ENCODE data around the gene NFATC4.
"Not testable (repeated sequence)": the region's sequence is repeated elsewhere in the genome, so short reads cannot be mapped to it uniquely, and the experiment has no call there.

NFATC4 gene

DNA sequence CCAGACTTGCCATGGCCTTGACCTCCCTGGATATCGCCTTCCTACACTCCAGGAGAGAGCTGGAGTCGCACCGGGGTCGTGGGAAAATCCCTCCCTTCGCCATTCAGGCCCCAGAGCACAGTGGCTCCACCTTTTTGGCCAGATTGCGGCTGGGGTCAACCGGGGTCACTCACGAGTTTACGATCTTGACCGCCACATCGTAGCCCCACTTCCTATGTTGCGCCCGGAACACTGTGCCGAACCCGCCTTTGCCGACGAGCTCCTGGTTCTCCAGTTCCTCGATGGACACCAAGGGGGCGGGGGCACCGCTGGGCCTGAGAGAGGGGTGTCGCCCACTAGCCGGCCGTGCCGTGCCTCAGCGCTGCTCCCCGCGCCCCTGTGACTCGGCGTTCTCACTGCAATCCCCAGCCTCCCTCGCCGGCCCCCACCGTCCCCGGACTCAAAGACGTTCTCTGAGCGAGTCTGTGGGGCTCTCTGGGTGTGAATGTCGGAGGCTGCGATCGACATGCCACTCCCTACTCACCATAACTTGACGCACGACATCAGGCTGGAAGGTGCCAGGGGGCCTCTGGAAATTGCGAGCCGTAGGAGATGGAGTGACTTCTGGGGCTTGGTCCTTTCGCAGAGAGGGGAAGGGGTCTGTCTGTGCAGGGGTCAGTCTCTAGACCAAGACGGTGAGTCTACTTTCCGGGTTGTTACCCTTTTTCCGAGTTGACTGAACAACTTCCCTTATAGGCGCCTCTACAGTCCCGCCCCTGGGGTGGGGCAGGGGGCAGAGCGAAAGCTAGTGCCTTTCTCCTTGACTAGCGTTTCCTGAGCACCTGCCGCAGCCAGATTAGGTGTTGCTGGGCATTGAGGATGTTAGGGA, 28.5 kb upstream of the NFATC4 start, which contains the start of gene RIPK3:
TSS of gene RIPK3 (minus strand) at position 708 of the 868 bp plus-strand sequence. CDS start at position 543, 165 bp downstream.
- DNase-seq (ENCODE audit: low spot score): peak; percentile 22

DNA sequence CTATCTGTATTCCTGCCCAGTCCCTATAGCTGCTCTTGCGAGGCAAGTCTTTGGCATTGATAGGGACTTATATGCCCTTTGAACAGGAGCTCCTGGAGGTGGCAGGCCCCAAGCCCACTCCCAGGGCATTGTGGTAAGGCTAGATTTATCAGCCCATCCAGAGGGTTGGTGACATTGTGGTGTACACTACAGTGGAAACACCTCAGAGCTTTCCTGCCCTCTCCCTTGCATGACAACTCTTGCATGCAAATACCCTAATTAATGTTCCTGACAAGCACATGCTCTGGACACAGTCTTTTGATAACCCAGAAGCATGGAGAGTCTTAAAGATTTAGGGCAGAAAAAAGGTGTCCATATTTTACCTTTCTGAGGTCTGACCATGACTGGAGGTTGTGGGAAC, 27.4 kb upstream of the NFATC4 start:
- no peak for DNase-seq (ENCODE audit: low spot score)

DNA sequence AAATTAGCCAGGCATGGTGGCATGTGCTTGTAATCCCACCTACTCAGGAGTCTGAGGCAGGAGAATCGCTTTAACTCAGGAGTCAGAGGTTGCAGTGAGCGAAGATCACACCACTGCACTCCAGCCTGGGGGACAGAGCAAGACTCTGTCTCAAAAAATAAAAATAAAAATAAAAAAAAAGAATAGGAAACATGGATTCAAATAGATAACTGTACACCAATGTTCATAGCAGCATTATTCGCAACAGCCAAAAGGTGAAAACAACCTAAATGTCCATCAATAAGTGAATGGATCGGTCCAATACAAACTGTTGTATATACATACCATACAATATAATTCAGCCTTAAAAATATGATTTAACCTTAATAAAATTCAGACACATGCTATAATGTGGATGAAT, 25.1 kb upstream of the NFATC4 start:
- DNase-seq (ENCODE audit: low spot score): no peak

DNA sequence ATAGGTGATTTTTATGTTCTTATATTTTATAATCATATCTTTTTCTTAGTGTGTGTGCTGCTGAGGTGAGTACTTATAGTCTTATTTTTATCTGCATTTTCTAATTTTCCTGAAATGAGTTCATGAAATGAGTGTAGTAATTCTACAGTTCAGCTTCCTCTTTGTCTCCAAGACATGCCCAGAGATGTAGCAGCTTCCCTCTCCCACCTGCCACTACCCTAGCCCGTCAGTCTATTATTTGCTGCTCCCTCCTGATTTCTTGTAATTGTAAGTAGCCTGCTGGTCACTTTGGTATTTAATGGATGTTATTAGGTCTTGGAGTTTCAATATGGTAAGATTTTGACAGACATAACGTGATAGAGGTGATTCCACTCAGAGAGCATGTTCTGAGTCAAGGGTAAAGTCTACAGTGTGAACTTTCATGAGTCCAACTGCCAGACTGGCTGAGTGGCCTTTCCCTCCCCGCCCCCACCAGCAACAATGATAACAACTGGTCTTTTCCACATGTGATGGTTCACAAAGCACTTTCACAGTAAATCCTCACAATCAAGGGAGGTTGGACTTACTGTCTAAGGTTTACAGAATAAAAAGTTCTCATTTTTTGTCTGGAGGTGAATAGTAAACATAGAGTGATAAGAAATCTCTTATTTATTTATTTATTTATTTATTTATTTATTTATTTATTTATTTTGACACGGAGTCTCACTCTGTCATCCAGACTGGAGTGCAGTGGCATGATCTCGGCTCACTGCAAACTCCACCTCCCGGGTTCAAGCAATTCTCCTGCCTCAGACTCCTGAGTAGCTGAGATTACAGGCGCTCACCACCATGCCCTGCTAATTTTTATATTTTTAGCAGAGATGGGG, 24.0 kb upstream of the NFATC4 start:
- DNase-seq (ENCODE audit: low spot score): no peak

DNA sequence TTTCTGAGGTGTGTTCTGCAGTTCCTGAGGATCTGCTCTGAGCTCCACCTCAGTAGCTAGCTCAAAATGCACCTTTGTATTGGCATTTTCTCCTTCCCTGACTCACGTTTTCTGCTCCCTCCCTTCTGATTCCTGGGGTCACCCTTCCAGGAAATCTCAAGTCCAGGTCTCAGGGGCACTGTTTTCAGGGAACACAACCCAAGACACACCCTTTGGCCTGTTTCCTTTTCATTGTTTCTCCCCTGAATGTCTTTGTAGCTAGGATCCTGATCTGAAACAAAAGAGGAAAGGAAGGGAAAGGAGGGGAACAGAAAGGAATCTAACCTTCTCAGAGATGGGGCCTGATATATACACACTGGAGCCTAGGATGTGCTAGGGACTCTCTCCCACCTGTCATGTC, 20.9 kb upstream of the NFATC4 start:
- DNase-seq (ENCODE audit: low spot score): no peak

DNA sequence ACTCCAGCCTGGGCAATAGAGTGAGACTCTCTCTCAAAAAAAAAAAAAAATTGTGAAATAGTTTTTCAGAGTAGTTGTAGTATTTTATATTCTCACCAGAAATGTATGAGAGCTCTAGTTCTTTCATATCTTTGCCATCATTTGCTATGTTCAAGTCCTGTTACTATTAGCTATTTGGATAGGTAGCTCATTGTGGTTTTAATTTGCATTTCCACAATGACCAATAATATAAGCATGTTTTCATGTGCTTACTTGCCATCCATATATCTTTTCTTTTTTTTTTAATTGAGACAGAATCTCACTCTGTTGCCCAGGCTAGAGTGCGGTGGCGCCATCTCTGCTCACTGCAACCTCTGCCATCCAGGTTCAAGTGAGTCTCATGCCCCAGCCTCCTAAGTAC, 19.8 kb upstream of the NFATC4 start:
- DNase-seq (ENCODE audit: low spot score): no peak

DNA sequence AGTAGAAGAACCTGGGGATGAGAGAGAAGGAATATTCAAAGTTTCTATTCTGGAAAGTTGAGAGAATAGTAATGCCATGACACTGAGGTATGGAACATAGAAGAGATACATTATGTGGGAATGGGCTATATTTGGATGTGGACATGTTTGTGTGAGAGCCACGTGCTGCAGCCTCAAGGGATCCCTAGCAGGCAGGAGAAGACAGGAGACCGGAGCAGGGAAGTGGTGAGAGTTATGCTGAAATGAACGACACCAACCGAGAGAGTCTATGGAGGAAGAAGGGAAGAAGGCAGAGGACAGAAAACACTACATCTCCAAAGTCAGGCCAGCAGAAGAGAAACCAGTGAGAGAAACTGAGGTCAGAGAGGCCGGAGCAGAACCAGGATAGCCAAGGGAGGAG, 18.2 kb upstream of the NFATC4 start:
- DNase-seq (ENCODE audit: low spot score): no peak

DNA sequence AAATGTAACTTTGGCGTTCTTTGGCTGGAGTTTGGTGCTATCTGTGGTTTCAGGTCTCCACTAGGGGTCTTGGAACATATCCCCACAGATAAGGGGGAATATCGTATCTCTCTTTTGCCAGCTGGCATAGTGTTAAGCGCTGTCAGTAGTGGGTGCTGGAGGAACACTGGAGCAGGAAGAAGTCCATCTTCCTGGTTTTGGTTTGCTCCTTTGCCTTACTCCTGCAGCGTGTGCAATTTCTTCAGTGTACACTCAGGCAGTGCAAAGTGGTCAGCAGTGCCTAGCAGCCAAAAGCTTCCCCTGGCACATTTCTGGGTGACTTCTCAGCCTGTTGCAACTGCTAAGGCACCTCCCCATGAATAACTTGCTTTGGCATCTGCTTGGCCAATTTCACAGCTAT, 16.5 kb upstream of the NFATC4 start:
- DNase-seq (ENCODE audit: low spot score): no peak

DNA sequence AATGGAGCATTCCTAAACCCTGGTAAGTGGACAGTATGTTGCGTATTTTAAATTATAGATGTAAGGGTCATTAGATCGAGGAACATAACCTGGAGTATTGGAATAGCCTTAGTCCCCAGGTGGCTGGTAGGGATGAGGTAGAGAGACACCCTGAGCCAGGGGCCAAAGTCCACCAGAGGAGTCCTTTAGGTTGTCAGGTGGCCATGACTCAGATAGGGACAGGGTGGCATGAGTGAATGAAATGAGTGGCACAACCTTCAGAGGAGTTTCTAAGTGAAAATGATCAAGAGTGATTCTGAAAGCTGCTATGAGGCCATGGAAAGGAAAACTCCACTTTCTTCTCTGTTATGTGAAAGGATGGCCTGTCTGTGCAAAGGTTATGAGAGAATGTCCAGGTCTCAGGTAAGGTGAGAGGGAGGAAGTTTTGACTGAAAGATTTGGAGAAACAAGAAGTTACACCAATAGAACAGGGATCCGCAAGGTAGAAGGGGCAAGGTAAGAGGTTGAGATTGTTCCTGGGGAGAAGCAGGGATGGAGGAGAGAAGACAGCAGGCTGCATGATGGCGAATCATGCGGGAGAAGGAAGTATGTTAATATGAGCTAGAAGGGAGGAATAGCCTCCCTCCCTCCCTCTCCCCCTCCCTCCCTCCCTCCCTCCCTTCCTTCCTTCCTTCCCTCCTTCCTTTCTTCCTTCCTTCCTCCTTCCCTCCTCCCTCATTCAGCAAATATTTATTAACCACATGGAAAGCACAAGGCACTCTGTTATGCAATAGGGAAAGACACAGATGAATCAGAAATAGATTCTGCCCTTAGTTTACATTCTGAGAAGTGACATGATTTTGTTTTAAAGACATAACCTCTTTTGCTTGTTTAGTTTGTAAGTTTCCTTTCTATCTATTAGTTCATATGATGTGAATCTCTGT, 14.2 kb upstream of the NFATC4 start:
- no peak for DNase-seq (ENCODE audit: low spot score)

DNA sequence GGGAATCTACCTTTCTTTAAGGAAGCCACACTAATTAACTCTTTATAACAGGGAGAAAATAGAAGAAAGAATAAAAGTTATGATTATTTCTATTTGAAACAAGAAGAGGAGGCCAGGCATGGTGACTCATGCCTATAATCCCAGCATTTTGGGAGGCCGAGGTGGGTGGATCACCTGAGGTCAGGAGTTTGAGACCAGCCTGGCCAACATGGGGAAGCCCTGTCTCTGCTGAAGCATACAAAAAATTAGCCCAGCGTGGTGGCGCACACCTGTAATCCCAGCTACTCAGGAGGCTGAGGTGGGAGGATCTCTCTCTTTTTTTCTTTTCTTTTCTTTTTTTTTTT, 13.5 kb upstream of the NFATC4 start:
- DNase-seq (ENCODE audit: low spot score): not testable (repeated sequence)

DNA sequence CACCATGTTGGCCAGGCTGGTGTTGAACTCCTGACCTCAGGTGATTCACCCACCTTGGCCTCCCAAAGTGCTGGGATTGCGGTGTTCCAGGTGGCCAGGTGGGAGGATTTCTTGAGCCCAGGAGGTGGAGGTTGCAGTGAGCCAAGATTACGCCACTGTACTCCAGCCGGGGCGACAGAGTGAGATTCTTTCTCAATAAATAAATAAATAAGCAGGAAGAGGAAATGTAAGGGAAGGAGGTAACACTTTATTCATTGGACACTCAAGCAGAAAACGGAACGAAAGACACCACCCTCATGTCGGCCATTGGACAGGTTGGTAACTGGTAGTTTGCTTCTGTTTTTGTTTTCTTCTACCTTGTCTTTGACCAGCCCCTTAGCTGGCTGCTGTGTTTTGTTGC, 13.0 kb upstream of the NFATC4 start:
- DNase-seq (ENCODE audit: low spot score): no peak

DNA sequence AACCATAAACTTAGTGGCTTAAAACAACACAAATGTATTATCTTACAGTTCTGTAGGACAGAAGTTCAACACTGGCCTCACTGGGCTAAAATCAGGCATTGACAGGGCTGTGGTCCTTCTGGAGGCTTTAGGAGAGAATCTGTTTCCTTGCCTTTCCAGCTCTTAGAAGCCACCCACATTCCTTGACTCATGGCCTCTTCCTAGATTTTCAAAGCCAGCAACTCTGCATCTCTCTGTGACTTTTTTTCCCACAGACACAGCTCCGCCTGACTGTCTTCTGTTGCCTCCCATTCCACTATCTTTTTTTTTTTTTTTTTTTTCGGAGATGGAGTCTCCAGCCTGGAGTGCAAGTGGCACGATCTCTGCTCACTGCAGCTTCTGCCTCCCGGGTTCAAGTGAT, 11.8 kb upstream of the NFATC4 start:
- no peak for DNase-seq (ENCODE audit: low spot score)

DNA sequence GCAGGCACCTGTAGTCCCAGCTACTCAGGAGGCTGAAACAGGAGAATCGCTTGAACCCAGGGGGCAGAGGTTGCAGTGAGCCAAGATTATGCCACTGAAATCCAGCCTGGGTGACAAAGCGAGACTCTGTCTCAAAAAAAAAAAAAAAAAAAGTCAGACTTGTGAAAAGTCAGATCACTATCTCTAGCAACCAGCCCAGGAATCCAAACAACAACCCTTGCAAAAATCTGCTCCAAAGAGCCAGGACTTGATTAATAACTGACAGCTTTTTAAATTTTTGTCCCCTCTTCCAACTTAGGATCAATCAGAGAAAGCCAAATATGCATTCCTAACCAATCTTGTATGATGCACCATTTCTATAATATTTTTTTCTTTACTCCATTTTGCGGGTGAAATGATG, 7.7 kb upstream of the NFATC4 start:
- DNase-seq (ENCODE audit: low spot score): no peak

DNA sequence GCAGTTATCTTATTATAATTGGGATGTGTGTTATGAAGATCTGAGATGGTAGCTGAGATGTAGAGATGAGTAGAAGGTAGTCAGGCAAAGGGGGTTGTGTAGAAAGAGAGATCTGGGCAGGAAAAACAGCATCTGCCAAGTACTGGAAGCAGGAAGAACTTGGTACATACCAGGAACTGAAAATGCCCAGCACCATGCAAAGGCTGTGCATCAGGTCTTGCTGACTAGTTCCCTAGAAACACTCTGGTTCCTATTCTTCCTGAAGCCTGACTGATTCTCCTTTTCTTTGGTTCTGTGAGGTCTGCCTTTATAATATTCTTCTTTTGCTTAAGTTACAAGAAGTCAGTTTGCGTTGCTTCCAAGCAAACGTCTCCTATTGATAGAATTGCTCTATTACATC, 6.7 kb upstream of the NFATC4 start:
- DNase-seq (ENCODE audit: low spot score): peak; percentile 34

DNA sequence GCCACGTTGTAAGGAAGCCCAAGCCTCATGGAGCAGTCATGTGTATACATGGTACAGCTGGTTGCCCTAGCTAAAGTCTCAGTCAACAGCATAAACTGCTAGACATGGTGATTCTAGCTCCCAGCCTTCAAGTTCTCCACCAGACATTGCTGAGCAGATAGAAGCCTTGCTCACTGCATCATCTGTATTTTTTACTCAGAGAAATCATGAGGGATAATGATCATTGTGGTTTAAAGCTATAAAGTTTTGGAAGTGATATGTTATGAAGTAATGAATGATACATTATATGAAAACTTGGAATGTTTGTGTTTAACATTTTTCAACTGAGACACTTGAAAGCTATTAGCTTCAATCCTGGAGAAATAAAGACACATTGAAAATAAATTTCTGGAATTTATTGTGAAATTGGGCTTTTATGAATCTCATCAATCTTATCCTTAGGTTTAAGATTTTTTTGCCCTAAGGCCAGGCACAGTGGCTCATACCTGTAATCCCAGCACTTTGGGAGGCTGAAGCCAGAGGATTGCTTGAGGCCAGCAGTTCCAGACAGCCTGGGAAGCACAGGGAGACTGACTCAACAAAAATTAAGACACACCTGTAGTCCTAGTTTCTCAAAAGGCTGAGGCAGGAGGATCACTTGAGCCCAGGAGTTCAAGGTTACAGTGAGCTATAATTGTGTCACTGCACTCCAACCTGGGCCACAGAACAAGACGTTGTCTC, 5.6 kb upstream of the NFATC4 start:
- no peak for DNase-seq (ENCODE audit: low spot score)

DNA sequence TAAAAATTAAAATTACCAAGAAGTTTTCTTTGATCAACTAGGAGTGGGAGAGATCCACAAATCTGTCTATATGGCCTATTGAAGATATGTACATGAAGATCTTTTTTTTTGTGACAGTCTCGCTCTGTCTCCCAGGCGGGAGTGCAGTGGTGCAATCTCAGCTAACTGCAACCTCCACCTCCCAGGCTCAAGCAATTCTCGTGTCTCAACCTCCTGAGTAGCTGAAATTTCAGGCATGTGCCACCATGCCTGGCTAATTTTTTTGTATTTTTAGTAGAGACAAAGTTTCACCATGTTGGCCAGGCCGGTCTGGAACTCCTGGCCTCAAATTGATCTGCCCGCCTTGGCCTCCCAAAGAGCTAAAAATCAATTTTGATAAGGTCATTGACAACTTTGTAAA, 4.6 kb upstream of the NFATC4 start:
- no peak for DNase-seq (ENCODE audit: low spot score)

DNA sequence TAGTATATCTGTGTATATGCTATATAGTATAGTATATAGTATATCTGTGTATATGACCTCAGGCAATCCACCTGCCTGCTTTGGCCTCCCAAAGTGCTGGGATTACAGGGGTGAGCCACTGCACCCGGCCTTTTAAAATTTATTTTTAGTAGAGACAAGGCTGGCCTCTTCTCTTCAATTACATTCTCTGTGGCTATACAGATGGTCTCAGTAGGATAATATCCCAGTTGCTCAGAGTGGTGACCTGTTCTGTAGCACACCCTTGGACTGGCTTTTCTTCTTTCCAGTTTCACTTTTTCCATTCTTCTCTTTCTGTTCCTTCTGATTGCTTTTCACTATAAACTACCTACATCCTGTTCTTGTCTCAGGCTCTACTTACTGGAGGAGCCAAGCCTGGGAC, 3.1 kb upstream of the NFATC4 start:
- DNase-seq (ENCODE audit: low spot score): no peak

DNA sequence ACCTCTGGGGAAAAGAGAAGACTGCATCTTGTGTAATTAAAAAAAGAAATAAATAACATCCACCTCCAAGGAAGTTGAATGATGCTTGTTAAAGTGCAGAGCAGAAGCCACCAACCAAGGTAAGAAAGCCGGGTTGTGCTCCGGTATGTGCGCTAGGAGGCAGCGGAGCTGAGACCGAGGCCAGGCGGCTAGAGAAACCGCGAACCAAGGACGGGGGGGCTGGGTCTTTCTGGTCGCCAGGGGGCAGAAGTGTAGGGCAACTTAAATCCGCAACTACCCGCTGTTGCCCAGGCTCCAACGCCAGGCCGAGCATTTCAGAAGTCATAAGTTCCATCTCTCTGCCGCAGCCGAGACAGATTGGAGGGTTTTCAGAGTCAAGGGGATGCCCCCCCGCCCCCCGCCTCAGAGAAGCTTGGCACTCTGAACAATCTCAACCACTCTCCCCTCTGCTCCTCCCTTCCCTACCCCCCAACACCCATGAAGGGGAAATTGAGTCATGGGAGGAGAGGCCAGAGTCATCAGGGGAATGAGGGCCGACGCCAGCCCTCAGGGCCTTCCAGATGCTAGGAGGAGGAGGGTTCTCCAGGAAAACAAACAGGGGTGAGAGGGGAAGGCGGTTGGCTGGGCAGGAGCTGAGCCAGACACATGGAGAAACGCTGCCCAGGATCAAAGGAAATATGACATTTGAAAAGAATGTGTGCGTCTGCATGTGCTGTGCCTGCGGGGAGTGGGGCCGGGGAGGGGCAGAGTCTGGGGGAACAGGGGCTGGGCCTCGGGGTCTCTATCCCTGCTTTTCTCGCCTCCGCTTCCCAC, 2.2 kb upstream of the NFATC4 start:
- DNase-seq (ENCODE audit: low spot score): peak; percentile 22

DNA sequence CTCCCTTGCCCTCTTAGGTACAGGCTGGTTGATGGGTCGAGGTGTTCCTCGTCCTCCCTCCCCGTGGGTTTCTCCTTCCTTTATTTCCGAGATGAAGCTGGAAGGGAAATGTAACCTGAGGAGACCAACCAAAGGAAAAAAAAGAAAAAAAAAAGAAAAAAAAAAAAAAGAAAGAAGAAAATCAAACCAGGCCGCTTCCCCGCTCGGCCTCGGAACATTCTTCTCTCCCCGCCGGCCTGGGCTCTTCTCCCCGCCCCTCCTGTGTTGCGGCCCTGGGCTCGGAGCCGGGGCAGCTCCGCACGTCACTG, 1.6 kb upstream of the NFATC4 start:
- no peak for DNase-seq (ENCODE audit: low spot score)

DNA sequence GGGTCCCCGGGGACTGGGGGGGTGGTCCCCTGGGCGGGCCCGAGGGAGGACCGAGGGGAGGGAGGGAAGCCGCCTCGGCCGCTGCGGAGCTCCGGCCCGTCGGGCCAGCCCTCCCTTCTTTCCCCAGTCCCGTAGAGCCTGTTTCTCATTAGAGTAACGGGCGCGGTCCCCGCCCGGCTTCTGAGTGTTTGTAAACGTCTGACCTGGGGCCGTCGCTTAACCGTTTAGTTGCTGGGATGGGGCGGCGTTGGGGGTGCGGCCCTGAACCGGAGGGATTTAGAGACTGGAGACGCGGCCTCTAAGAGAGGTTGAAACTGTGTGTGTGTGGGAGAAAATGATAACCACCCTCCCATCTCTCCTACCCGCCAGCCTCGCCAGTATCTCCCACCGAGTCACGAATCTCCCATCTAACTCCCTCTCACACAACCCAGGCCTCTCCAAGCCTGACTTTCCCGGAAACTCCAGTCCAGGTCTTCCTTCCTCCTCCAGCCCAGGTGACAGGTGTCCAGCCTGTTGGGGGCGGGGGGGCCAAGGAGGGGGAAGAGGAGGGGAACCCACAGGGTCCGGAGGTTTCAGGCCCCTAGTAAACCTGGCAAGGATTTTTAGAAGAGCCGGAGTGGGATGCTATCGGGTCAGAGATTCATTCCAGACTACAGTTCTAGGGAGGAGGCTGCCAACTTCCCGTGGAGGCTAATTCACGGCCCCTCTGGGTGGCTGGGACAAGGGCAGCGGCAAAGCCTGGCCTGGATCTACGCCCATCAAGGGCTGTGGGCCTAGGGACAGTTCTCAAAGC, 1.1 kb upstream of the NFATC4 start:
- DNase-seq (ENCODE audit: low spot score): peak; percentile 13

All from pons (tissue), 1 donor.